ENCODE results near the gene DDX17. TPM values are rescaled to one million over a fixed set of nuclear protein-coding genes. Genes with fewer than 3 reads are reported as not detected.
A peak's percentile ranks its signal among the peaks of the same experiment; 100 is the strongest.

DDX17 gene
- total RNA-seq, 1 experiment from 2014 or later, result 234 TPM

DNA sequence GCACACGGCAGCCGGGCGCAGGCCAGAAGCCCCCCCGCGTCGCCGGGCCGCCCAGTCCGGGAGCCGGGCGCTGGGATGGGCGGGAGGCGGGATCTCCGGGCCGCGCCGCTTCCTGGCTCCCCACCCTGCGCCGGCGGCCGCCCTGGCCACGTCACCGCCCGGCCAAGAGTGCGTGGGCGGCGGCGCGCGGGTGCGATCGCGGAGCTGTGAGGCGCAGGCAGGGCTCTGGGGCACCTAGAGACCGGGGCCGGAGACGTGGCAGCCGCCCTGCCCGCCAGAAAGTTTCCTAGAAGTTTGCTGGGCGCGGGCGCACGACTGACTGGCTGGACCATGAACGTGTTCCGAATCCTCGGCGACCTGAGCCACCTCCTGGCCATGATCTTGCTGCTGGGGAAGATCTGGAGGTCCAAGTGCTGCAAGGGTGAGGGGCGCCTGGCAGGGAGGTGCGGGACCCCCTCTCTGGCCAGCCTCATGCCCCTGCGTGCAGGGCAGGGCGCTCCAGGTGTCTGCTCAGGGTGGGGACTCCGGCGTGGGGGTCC, 38.1 kb downstream of the DDX17 start, which contains the start of gene KDELR3 (continued):
- TF ChIP-seq, protein P1, sequence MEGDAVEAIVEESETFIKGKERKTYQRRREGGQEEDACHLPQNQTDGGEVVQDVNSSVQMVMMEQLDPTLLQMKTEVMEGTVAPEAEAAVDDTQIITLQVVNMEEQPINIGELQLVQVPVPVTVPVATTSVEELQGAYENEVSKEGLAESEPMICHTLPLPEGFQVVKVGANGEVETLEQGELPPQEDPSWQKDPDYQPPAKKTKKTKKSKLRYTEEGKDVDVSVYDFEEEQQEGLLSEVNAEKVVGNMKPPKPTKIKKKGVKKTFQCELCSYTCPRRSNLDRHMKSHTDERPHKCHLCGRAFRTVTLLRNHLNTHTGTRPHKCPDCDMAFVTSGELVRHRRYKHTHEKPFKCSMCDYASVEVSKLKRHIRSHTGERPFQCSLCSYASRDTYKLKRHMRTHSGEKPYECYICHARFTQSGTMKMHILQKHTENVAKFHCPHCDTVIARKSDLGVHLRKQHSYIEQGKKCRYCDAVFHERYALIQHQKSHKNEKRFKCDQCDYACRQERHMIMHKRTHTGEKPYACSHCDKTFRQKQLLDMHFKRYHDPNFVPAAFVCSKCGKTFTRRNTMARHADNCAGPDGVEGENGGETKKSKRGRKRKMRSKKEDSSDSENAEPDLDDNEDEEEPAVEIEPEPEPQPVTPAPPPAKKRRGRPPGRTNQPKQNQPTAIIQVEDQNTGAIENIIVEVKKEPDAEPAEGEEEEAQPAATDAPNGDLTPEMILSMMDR (IDR thresholded peaks at IDR 0.05 in 2 of 3, conservative IDR thresholded peaks at IDR 0.05 in 1 of 3; ENCODE audit: borderline replicate concordance in 1 of 3, insufficient read depth in 1 of 3, low read depth in 2 of 3, low read length in 2 of 3), result no peak

- H4K20me1 ChIP-seq (ENCODE audit: insufficient read depth), result no peaks in the 10 kb centered on the region
- H3K27me3 ChIP-seq (ENCODE audit: insufficient read depth, low read length), result no peaks in the 10 kb centered on the region
- no TSS peak for BruUV-seq (replicated peaks)
- POLR2A ChIA-PET, result no interaction called here
- peak; percentile 33 for ATAC-seq
- no peaks in the 10 kb centered on the region for H3K36me3 ChIP-seq (ENCODE audit: control insufficient read depth in 1 of 2, insufficient read depth in 2 of 2, low read length in 2 of 2)
- H3K9me2 ChIP-seq (ENCODE audit: insufficient read depth), result no peaks in the 10 kb centered on the region
- peak overlapping the region; percentile 43 to 92 for H3K4me3 ChIP-seq (replicated peaks in 1 of 2; ENCODE audit: low read depth in 1 of 2, low read length in 2 of 2)
- CTCF ChIA-PET, result no interaction called here
- no peaks in the 10 kb centered on the region for H3K9me3 ChIP-seq (ENCODE audit: control insufficient read depth in 1 of 2, insufficient read depth in 1 of 2, low read depth in 1 of 2, low read length in 2 of 2)
- H3K27ac ChIP-seq (ENCODE audit: low read depth, low read length), result peak overlapping the region; percentile 81; the same call in 1 of the 2 replicates
- TF ChIP-seq ATF3 (IDR thresholded peaks at IDR 0.05), result no peak
- TF ChIP-seq YY1 (IDR thresholded peaks at IDR 0.05; ENCODE audit: extremely low read depth, insufficient replicate concordance, low read depth, low read length), result no peak
- TF ChIP-seq CEBPB (IDR thresholded peaks at IDR 0.05; ENCODE audit: low read depth), result no peak
- no peak for TF ChIP-seq ZBTB33 (IDR thresholded peaks at IDR 0.05; ENCODE audit: extremely low read depth, insufficient replicate concordance, low read length)
- TF ChIP-seq, protein P1 (IDR thresholded peaks at IDR 0.05 in 2 of 3, conservative IDR thresholded peaks at IDR 0.05 in 1 of 3; ENCODE audit: borderline replicate concordance in 1 of 3, insufficient read depth in 1 of 3, low read depth in 2 of 3, low read length in 2 of 3), result no peak
- no peak for TF ChIP-seq EGR1 (IDR thresholded peaks at IDR 0.05; ENCODE audit: low read depth)
- TF ChIP-seq CBX3 (IDR thresholded peaks at IDR 0.05; ENCODE audit: low read depth), result no peak
- no peak for TF ChIP-seq EZH2phosphoT487 (IDR thresholded peaks at IDR 0.05; ENCODE audit: borderline replicate concordance)
- no peak for TF ChIP-seq ELF1 (IDR thresholded peaks at IDR 0.05; ENCODE audit: borderline replicate concordance, low read depth)
- no peak for TF ChIP-seq POLR2AphosphoS5 (IDR thresholded peaks at IDR 0.05; ENCODE audit: low read depth, low read length)
- TF ChIP-seq TCF7L2 (IDR thresholded peaks at IDR 0.05; ENCODE audit: borderline replicate concordance, extremely low read depth, insufficient read depth, insufficient read length), result no peak
- TF ChIP-seq SIN3A (IDR thresholded peaks at IDR 0.05; ENCODE audit: low read depth), result no peak
- no peak for TF ChIP-seq RAD21 (IDR thresholded peaks at IDR 0.05; ENCODE audit: low read depth)
- TF ChIP-seq POLR2A (IDR thresholded peaks at IDR 0.05; ENCODE audit: borderline replicate concordance, extremely low read depth, insufficient read depth, insufficient read length), result no peak
- no peak for TF ChIP-seq JUND (IDR thresholded peaks at IDR 0.05)
- peak overlapping the region; percentile 92 for H3K9ac ChIP-seq (ENCODE audit: low read length)
- intact Hi-C loops (cut with micrococcal nuclease), result no loop called here
- DNase-seq (ENCODE audit: low read depth, low spot score), result no peak
- peak overlapping the region; percentile 100 for H3K4me2 ChIP-seq (ENCODE audit: low read length)
- no peaks in the 10 kb centered on the region for H3K79me2 ChIP-seq (ENCODE audit: insufficient read depth, low read length)
- H2AFZ ChIP-seq (ENCODE audit: low read depth, low read length, poor library complexity, severe bottlenecking), result no peak overlapping the region
- RAD21 ChIA-PET (ENCODE audit: low non-redundant PET in 1 of 2, low total read pairs in 2 of 2, uncharacterized antibody in 2 of 2, unreplicated experiment in 2 of 2), result no interaction called here
- H3K4me1 ChIP-seq (ENCODE audit: control insufficient read depth in 1 of 2, insufficient read depth in 2 of 2, low read length in 2 of 2), result peaks cover 6 to 29% of the 10 kb centered on the region in 2 experiments
These were observed 38.6 kb downstream of the DDX17 start for GRCh38 chr22:38467438-38467903.

All from HCT116 (cell line).